Tibial nerve (tissue), 3 donors: ENCODE data around the gene EXOSC2.

Experiments used
- POLR2A ChIP-seq, 2 donors: fragments of 450-650 bp; IDR thresholded peaks; one replicate each; pipeline ENCODE4 v1.6.1; 2017; ENCODE audit warnings: antibody characterized with exemption in 2 of 2, mild to moderate bottlenecking in 2 of 2, moderate library complexity in 2 of 2
- TF ChIP-seq, protein P1 (sequence below), 5 experiments: fragments of 200-600 bp in 3 of 5; fragments of 450-650 bp in 2 of 5; sonication (generic) in 3 of 5; IDR thresholded peaks; one replicate each; pipeline ENCODE4 v1.5.1; 2016 to 2019; ENCODE audit warnings: antibody characterized with exemption in 5 of 5, mild to moderate bottlenecking in 3 of 5, moderate library complexity in 2 of 5

- TF ChIP-seq, protein P1, sequence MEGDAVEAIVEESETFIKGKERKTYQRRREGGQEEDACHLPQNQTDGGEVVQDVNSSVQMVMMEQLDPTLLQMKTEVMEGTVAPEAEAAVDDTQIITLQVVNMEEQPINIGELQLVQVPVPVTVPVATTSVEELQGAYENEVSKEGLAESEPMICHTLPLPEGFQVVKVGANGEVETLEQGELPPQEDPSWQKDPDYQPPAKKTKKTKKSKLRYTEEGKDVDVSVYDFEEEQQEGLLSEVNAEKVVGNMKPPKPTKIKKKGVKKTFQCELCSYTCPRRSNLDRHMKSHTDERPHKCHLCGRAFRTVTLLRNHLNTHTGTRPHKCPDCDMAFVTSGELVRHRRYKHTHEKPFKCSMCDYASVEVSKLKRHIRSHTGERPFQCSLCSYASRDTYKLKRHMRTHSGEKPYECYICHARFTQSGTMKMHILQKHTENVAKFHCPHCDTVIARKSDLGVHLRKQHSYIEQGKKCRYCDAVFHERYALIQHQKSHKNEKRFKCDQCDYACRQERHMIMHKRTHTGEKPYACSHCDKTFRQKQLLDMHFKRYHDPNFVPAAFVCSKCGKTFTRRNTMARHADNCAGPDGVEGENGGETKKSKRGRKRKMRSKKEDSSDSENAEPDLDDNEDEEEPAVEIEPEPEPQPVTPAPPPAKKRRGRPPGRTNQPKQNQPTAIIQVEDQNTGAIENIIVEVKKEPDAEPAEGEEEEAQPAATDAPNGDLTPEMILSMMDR (IDR thresholded peaks at IDR 0.05): no peak
- TF ChIP-seq POLR2A (IDR thresholded peaks at IDR 0.05): no peak
Measured at GRCh38 chr9:130731355-130731754, 37.8 kb downstream of the EXOSC2 start.
